ENCODE results near the gene HCST.

- TF ChIP-seq CTCF (conservative IDR thresholded peaks at IDR 0.05; ENCODE audit: low read depth, low read length) = no peak
- TF ChIP-seq EZH2 (IDR thresholded peaks at IDR 0.05; ENCODE audit: low read length, unreplicated experiment) = no peak
- no peak for TF ChIP-seq EZH2phosphoT487 (IDR thresholded peaks at IDR 0.05; ENCODE audit: borderline replicate concordance, low read length)
Measured at GRCh38 chr19:35898499-35898809, 3.9 kb upstream of the HCST start.
